HG03439 (cell line): ENCODE data around the gene FGF2.
"Not testable (repeated sequence)": the region's sequence is repeated elsewhere in the genome, so short reads cannot be mapped to it uniquely, and the experiment has no call there.

Experiments used
- ATAC-seq: cut with Tn5 transposase; IDR thresholded peaks from one replicate; pipeline ENCODE4 v1.9.1; 2021; ENCODE audit warnings: mild to moderate bottlenecking, moderate library complexity; ENCODE audit not compliant: unreplicated experiment

FGF2 gene

GRCh38 chr4:122812823-122813222, 13.8 kb upstream of the FGF2 start:
- not testable (repeated sequence) for ATAC-seq

GRCh38 chr4:122814426-122814825, 12.2 kb upstream of the FGF2 start:
- ATAC-seq: peak; percentile 94

GRCh38 chr4:122815248-122815647, 11.4 kb upstream of the FGF2 start:
- no peak for ATAC-seq

- ATAC-seq: no peak
These were observed 10.2 kb upstream of the FGF2 start for GRCh38 chr4:122816476-122816875.

GRCh38 chr4:122819708-122820449, 6.8 kb upstream of the FGF2 start:
- no peak for ATAC-seq

GRCh38 chr4:122821092-122821491, 5.5 kb upstream of the FGF2 start:
- no peak for ATAC-seq

- ATAC-seq: no peak
These were observed 4.2 kb upstream of the FGF2 start for GRCh38 chr4:122822466-122822865.

- no peak for ATAC-seq
These were observed 3.2 kb upstream of the FGF2 start for GRCh38 chr4:122823476-122823875.

- no peak for ATAC-seq
These were observed 2.0 kb upstream of the FGF2 start for GRCh38 chr4:122824616-122825015.

- ATAC-seq: no peak
These were observed 528 bp upstream of the FGF2 start for GRCh38 chr4:122826079-122826527.

- ATAC-seq: peak; percentile 59
These were observed 737 bp downstream of the FGF2 start for GRCh38 chr4:122827258-122827878.

GRCh38 chr4:122827879-122828601, 1.4 kb downstream of the FGF2 start:
- peak; percentile 94 for ATAC-seq

GRCh38 chr4:122830426-122831095, 3.9 kb downstream of the FGF2 start:
- no peak for ATAC-seq

GRCh38 chr4:122831515-122832196, 5.0 kb downstream of the FGF2 start:
- no peak for ATAC-seq

- no peak for ATAC-seq
These were observed 6.1 kb downstream of the FGF2 start for GRCh38 chr4:122832732-122833131.

GRCh38 chr4:122833999-122834398, 7.4 kb downstream of the FGF2 start:
- no peak for ATAC-seq

- ATAC-seq: no peak
These were observed 10.3 kb downstream of the FGF2 start for GRCh38 chr4:122836941-122837340.

- no peak for ATAC-seq
These were observed 11.4 kb downstream of the FGF2 start for GRCh38 chr4:122838034-122838433.

GRCh38 chr4:122842392-122842791, 15.8 kb downstream of the FGF2 start:
- ATAC-seq: no peak

- no peak for ATAC-seq
These were observed 16.4 kb downstream of the FGF2 start for GRCh38 chr4:122842984-122843531.
